NB4 (cell line): ENCODE data around the gene BTBD9.

ENCODE experiments used
- CTCF ChIP-seq: IDR thresholded peaks from one replicate; pipeline ENCODE4 v1.5.1; 2012; ENCODE audit warnings: low read depth, low read length
- POLR2A ChIP-seq: IDR thresholded peaks from 2 replicates; pipeline ENCODE4 v1.6.1; 2011; ENCODE audit warnings: mild to moderate bottlenecking; ENCODE audit not compliant: insufficient read length; ENCODE audit errors: extremely low read depth

- TF ChIP-seq POLR2A = no peak
- TF ChIP-seq CTCF = no peak
Observed at GRCh38 chr6:38509713-38510112, 130.0 kb downstream of the BTBD9 start.
